Smooth muscle cell (in vitro differentiated cells): ENCODE results near the gene TMEM61. TPM values are rescaled to one million over a fixed set of nuclear protein-coding genes. Genes with fewer than 3 reads are reported as not detected.
A peak's percentile ranks its signal among the peaks of the same experiment; 100 is the strongest.

Source experiments
- DNase-seq: peaks from one replicate; lab custom pipeline; 2025; ENCODE audit not compliant: unreplicated experiment; lab: John Stamatoyannopoulos, UW
- H2AFZ ChIP-seq: fragments of 200-600 bp; sonication (generic); 2 replicates; pipeline ENCODE4 v1.6.0; 2016; ENCODE audit warnings: antibody characterized with exemption, low read depth, mild to moderate bottlenecking
- H3F3A ChIP-seq: fragments of 200-600 bp; sonication (generic); 2 replicates; pipeline ENCODE4 v1.6.0; 2017; ENCODE audit warnings: antibody characterized with exemption, low read depth
- H3K27ac ChIP-seq: fragments of 200-600 bp; sonication (generic); 2 replicates; pipeline ENCODE4 v1.5.1; 2016; ENCODE audit warnings: low read depth, mild to moderate bottlenecking
- H3K27me3 ChIP-seq: fragments of 200-600 bp; sonication (generic); 2 replicates; pipeline ENCODE4 v1.6.1; 2016; ENCODE audit warnings: low read depth, mild to moderate bottlenecking
- H3K36me3 ChIP-seq: fragments of 200-600 bp; sonication (generic); 2 replicates; pipeline ENCODE4 v1.5.1; 2016; ENCODE audit warnings: low read depth
- H3K4me1 ChIP-seq: fragments of 200-600 bp; sonication (generic); 2 replicates; pipeline ENCODE4 v1.5.1; 2016; ENCODE audit warnings: low read depth
- H3K4me2 ChIP-seq: fragments of 200-600 bp; sonication (generic); 2 replicates; pipeline ENCODE4 v1.6.0; 2016; ENCODE audit warnings: mild to moderate bottlenecking
- H3K4me3 ChIP-seq: fragments of 200-600 bp; sonication (generic); 2 replicates; pipeline ENCODE4 v1.5.1; 2016; ENCODE audit warnings: mild to moderate bottlenecking
- H3K79me2 ChIP-seq: fragments of 200-600 bp; sonication (generic); 2 replicates; pipeline ENCODE4 v1.6.0; 2016; ENCODE audit warnings: low read depth, mild to moderate bottlenecking
- H3K9ac ChIP-seq: fragments of 200-600 bp; sonication (generic); 2 replicates; pipeline ENCODE4 v1.6.0; 2016; ENCODE audit warnings: low read depth
- H3K9me3 ChIP-seq: fragments of 200-600 bp; sonication (generic); replicated peaks from 2 replicates; pipeline ENCODE4 v1.5.1; 2016; ENCODE audit warnings: low read depth
- H4K20me1 ChIP-seq: fragments of 200-600 bp; sonication (generic); 2 replicates; pipeline ENCODE4 v1.6.0; 2016; ENCODE audit warnings: low read depth
- WGBS: methylation state at CpG from one replicate; pipeline ENCODE4 v1.1.7; 2016; ENCODE audit warnings: low lambda C conversion rate; 5-methylcytosine and 5-hydroxymethylcytosine counted together
- polyA plus RNA-seq: library from polyadenylated mRNA; unstranded; fragments of >200 nt; fragmentation: Nextera tagmentation; extraction: Ambion mirVana; gene quantifications from 2 replicates; pipeline ENCODE4 v1.2.1, GENCODE V29; 2016
- total RNA-seq: library from RNA; depleted of rRNA; stranded (reverse); fragments of >200 nt; gene quantifications from 2 replicates; pipeline ENCODE4 v1.2.3, GENCODE V29; 2014
- TF ChIP-seq, protein P1 (sequence below): fragments of 200-600 bp; sonication (generic); IDR thresholded peaks from 2 replicates; pipeline ENCODE4 v1.5.1; 2017; ENCODE audit warnings: borderline replicate concordance, mild to moderate bottlenecking, antibody characterized with exemption; ENCODE audit not compliant: insufficient read depth, poor library complexity, severe bottlenecking

The TMEM61 gene
- total and polyA plus RNA-seq, 2 experiments from 2014 or later = 0.13 to 0.86 TPM

DNA sequence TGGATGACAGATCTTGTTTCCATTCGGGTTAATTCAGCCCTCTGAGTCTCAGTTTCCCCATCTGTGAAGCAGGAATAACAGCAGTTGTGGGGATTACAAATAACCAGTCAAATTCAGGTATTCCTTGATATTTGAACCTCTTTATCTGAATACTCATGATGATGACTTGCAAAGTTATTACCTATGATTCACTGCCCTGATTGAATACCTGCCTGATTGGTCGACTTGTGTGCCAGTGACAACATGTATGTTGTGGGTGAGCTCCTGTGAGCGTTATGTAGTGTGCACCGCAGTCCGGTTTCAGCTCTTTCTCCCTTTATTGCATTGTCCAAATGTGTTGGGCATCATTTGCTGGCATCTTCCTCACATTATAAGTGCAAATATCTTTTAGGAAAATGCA is 9.5 kb upstream of the TMEM61 start:
- 86% methylated on average over 5 of the region's 5 CpGs for WGBS
- no peak for DNase-seq
- TF ChIP-seq, protein P1, sequence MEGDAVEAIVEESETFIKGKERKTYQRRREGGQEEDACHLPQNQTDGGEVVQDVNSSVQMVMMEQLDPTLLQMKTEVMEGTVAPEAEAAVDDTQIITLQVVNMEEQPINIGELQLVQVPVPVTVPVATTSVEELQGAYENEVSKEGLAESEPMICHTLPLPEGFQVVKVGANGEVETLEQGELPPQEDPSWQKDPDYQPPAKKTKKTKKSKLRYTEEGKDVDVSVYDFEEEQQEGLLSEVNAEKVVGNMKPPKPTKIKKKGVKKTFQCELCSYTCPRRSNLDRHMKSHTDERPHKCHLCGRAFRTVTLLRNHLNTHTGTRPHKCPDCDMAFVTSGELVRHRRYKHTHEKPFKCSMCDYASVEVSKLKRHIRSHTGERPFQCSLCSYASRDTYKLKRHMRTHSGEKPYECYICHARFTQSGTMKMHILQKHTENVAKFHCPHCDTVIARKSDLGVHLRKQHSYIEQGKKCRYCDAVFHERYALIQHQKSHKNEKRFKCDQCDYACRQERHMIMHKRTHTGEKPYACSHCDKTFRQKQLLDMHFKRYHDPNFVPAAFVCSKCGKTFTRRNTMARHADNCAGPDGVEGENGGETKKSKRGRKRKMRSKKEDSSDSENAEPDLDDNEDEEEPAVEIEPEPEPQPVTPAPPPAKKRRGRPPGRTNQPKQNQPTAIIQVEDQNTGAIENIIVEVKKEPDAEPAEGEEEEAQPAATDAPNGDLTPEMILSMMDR = no peak
- no peak overlapping the region for H2AFZ ChIP-seq
- H3K36me3 ChIP-seq = no peaks in the 10 kb centered on the region
- H3K4me1 ChIP-seq = peaks cover 2% of the 10 kb centered on the region
- no peak overlapping the region for H3K9ac ChIP-seq
- no peak overlapping the region for H3K27ac ChIP-seq
- H3K4me2 ChIP-seq = no peak overlapping the region
- H3K4me3 ChIP-seq = no peak overlapping the region
- no peaks in the 10 kb centered on the region for H3K9me3 ChIP-seq
- no peaks in the 10 kb centered on the region for H3F3A ChIP-seq
- no peaks in the 10 kb centered on the region for H3K27me3 ChIP-seq
- no peaks in the 10 kb centered on the region for H3K79me2 ChIP-seq
- H4K20me1 ChIP-seq = no peaks in the 10 kb centered on the region

DNA sequence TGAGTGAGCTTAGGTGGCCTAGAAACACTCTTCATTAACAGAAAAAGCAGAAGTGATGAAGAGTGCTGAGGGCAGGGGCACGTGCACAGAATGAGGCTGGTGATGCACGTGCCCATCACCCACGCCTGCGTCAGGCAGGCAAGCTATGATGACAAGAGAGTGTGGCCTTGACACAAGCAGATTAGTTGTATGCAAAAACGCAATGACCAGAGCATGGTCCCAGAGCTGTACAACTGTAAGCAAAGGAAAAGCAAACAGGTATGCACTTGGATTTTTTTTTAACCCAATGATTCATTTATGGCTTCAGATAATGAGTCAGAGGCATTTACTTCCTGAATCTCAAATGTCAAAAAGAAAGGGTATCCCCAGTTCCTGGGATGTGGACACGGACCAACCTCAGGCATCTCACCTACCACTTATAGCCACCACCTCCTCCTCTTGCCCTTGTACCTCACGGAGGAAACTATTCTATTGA is 9.1 kb upstream of the TMEM61 start:
- no peak overlapping the region for H3K4me3 ChIP-seq
- TF ChIP-seq, protein P1 = no peak
- no peak overlapping the region for H3K27ac ChIP-seq
- H2AFZ ChIP-seq = no peak overlapping the region
- DNase-seq = no peak
- H3K79me2 ChIP-seq = no peaks in the 10 kb centered on the region
- H3F3A ChIP-seq = no peaks in the 10 kb centered on the region
- H3K36me3 ChIP-seq = no peaks in the 10 kb centered on the region
- no peak overlapping the region for H3K9ac ChIP-seq
- no peaks in the 10 kb centered on the region for H4K20me1 ChIP-seq
- no peaks in the 10 kb centered on the region for H3K9me3 ChIP-seq
- no peaks in the 10 kb centered on the region for H3K27me3 ChIP-seq
- peaks cover 2% of the 10 kb centered on the region for H3K4me1 ChIP-seq
- H3K4me2 ChIP-seq = no peak overlapping the region
- WGBS = 83% methylated on average over 7 of the region's 7 CpGs

DNA sequence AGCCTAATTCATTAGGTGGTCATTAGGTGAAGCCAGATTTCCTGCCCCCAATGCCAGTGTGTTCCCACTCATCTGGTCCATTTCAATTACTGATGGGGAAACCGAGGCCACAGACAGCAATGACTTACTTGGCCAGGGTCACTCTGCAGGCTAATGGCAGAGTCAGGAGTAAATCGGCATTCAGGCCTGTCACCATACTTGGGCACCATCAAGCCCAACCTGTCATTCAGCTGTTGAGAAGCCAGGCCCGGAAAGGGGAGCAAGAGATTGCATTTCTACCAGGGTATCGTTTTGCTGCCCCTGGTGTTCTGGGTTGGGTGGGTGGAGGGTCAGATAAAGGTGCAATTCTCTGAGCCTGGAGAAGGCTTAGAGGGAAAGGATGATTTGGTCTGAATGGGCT is 8.0 kb upstream of the TMEM61 start:
- H3K9me3 ChIP-seq = no peaks in the 10 kb centered on the region
- H3K9ac ChIP-seq = no peak overlapping the region
- no peaks in the 10 kb centered on the region for H3K27me3 ChIP-seq
- no peaks in the 10 kb centered on the region for H3K36me3 ChIP-seq
- no peak overlapping the region for H2AFZ ChIP-seq
- H3K27ac ChIP-seq = no peak overlapping the region
- 95% methylated on average over 4 of the region's 4 CpGs for WGBS
- H3F3A ChIP-seq = no peaks in the 10 kb centered on the region
- H3K4me2 ChIP-seq = no peak overlapping the region
- peaks cover 2% of the 10 kb centered on the region for H3K4me1 ChIP-seq
- no peak overlapping the region for H3K4me3 ChIP-seq
- no peaks in the 10 kb centered on the region for H4K20me1 ChIP-seq
- no peaks in the 10 kb centered on the region for H3K79me2 ChIP-seq
- DNase-seq = no peak
- TF ChIP-seq, protein P1 = no peak

DNA sequence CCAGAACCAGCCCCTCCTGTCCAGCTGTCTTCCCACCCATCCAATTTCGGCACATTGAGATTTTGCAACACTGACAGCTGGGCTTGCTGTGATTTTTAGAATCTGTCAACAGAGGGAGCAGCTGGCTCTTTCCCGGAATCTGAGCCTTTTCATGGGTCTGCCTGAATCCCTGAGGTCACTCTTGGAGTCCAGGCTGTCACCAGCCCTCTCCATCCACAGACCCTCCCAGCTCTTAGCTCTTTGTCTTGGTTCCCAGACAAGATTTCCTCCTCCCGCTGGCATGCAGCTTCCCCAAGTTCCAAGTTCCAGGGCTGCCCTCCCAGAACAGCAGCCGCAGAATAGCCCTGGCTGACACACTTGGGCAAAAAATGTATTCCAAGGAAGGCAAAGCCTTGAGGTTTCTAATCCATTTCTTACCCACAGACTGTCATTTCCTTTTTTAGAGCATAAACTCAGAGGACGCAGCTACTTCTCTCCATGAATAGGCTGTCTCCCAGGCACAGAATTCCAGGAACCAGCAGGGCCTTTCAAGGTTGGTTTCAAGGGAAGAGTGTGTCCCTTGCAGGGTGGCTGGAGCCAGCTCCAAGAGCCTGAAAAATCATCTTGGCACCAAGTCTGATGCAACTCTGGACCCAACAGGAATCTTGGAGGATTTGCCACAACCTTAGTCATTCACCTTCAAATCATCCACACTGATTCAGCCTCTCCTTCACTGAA is 7.1 kb upstream of the TMEM61 start:
- no peak overlapping the region for H3K9ac ChIP-seq
- 19% methylated on average over 5 of the region's 5 CpGs for WGBS
- peak overlapping the region; percentile 70 for H2AFZ ChIP-seq

More for the DNA sequence above, 7.1 kb upstream of the TMEM61 start:
- Histone ChIP-seq H3K36me3 (no peaks in the 10 kb centered on the region), H3K4me3 (no peak overlapping the region), H4K20me1 (no peaks in the 10 kb centered on the region), H3K27ac (peak overlapping the region; percentile 60), H3F3A (no peaks in the 10 kb centered on the region), H3K4me1 (peaks cover 2% of the 10 kb centered on the region), H3K27me3 (peaks cover 7% of the 10 kb centered on the region), H3K79me2 (no peaks in the 10 kb centered on the region), H3K9me3 (no peaks in the 10 kb centered on the region), H3K4me2 (peak overlapping the region; percentile 56)
- no peak for DNase-seq
- TF ChIP-seq, protein P1 = peak; percentile 31
